CD4-positive, alpha-beta T cell (primary cell): ENCODE data around the gene SERPINE2. TPM values are rescaled to one million over a fixed set of nuclear protein-coding genes. Genes with fewer than 3 reads are reported as not detected.

Source experiments
- ATAC-seq: fragments of 200-7000 bp; cut with Tn5 transposase; one replicate; pipeline ENCODE4 v1.10.0; 2022; ENCODE audit warnings: mild to moderate bottlenecking; ENCODE audit not compliant: poor library complexity
- CTCF ChIA-PET: fragments of 350-600 bp; sonication (Branson Sonifier 250); formaldehyde crosslinking; loops from one replicate; lab custom pipeline; 2021; ENCODE audit warnings: antibody characterized with exemption, inconsistent platforms; lab: Charles Lee
- POLR2A ChIA-PET: fragments of 350-600 bp; sonication (Branson Sonifier 250); formaldehyde crosslinking; loops from one replicate; lab custom pipeline; 2021; ENCODE audit warnings: antibody characterized with exemption, inconsistent platforms; lab: Charles Lee
- DNase-seq, 14 experiments: peaks; one replicate each; pipeline ENCODE4 v3.0.0-alpha.2; 2013 to 2020; ENCODE audit warnings: mixed read lengths in 2 of 14
- H3K27ac ChIP-seq, 2 donors: one replicate each; pipeline versions ENCODE4 v1.5.1 to v1.7.0; 2013; ENCODE audit warnings: low read length in 2 of 2, low read depth in 1 of 2, mild to moderate bottlenecking in 1 of 2
- H3K27me3 ChIP-seq, 2 experiments: 1 replicate in 1 of 2; 2 replicates in 1 of 2; pipeline versions ENCODE4 v1.6.1 to v1.7.0; 2013; ENCODE audit warnings: low read length in 2 of 2, control low read depth in 1 of 2, mild to moderate bottlenecking in 1 of 2, moderate library complexity in 1 of 2; ENCODE audit not compliant: insufficient read depth in 2 of 2, control insufficient read depth in 1 of 2
- H3K36me3 ChIP-seq: one replicate; pipeline ENCODE4 v1.6.1; 2013; ENCODE audit warnings: low read length, control low read depth; ENCODE audit not compliant: insufficient read depth
- H3K4me1 ChIP-seq: one replicate; pipeline ENCODE4 v1.6.1; 2013; ENCODE audit warnings: low read length, control low read depth; ENCODE audit not compliant: insufficient read depth
- H3K4me3 ChIP-seq: one replicate; pipeline ENCODE4 v1.5.1; 2013; ENCODE audit warnings: mild to moderate bottlenecking, low read length, moderate library complexity
- H3K9me3 ChIP-seq, 2 experiments: 1 replicate in 1 of 2; 2 replicates in 1 of 2; pipeline versions ENCODE4 v1.6.1 to v1.7.0; 2013; ENCODE audit warnings: low read length in 2 of 2, mild to moderate bottlenecking in 2 of 2, control low read depth in 1 of 2, moderate library complexity in 1 of 2; ENCODE audit not compliant: control insufficient read depth in 1 of 2, insufficient read depth in 1 of 2
- H3K27ac Mint-ChIP-seq: one replicate; pipeline ENCODE4 v1.8.0; 2020; ENCODE audit warnings: mixed read lengths
- H3K27me3 Mint-ChIP-seq: one replicate; pipeline ENCODE4 v1.8.0; 2021; ENCODE audit warnings: mixed read lengths
- H3K36me3 Mint-ChIP-seq: one replicate; pipeline ENCODE4 v1.8.0; 2021; ENCODE audit warnings: low read depth, mixed read lengths
- H3K4me1 Mint-ChIP-seq: one replicate; pipeline ENCODE4 v1.8.0; 2021; ENCODE audit warnings: low read depth, mixed read lengths
- H3K4me3 Mint-ChIP-seq: one replicate; pipeline ENCODE4 v1.8.0; 2020; ENCODE audit warnings: mild to moderate bottlenecking, mixed read lengths
- H3K9me3 Mint-ChIP-seq: one replicate; pipeline ENCODE4 v1.8.0; 2020; ENCODE audit warnings: mixed read lengths
- CTCF ChIP-seq: fragments of 200-600 bp; IDR thresholded peaks from one replicate; pipeline ENCODE4 v1.8.0; 2022; ENCODE audit warnings: antibody characterized with exemption, mild to moderate bottlenecking
- intact Hi-C, 2 experiments: fragments of 100-400 bp; cut with DNase I in 1 of 2; cut with micrococcal nuclease in 1 of 2; formaldehyde crosslinking; loops; one replicate each; pipeline versions ENCODE4 v1.15.1 to v1.9.0; 2023 to 2025; cut with DNase I, micrococcal nuclease
- total RNA-seq, 174 experiments: library from RNA in 2 of 174; stranded (reverse) in 2 of 174; gene quantifications; one replicate each; pipeline ENCODE4 v1.2.3 and lab custom pipeline; 2021 to 2026

The SERPINE2 gene
- total RNA-seq, 2 experiments from 2014 or later = 5.1 to 7.3 TPM

- Mint-ChIP-seq H3K4me3 (no peak overlapping the region), H3K9me3 (no peaks in the 10 kb centered on the region), H3K4me1 (no peaks in the 10 kb centered on the region), H3K36me3 (no peaks in the 10 kb centered on the region), H3K27me3 (no peaks in the 10 kb centered on the region), H3K27ac (no peak overlapping the region)
- ATAC-seq = peak; percentile 78
- no peaks in the 10 kb centered on the region for H3K27me3 ChIP-seq
- no peaks in the 10 kb centered on the region for H3K9me3 ChIP-seq
- no peaks in the 10 kb centered on the region for H3K36me3 ChIP-seq
- peak; percentile 76 for TF ChIP-seq CTCF
- ChIA-PET POLR2A (interaction anchor here (0.8 to 1.5 kb wide), 4 partner anchors 9 to 290 kb away, joined by 3 to 6 read pairs (median 4); no protein-coding TSS in a partner anchor), CTCF (interaction anchor here (0.7 to 3.4 kb wide), 13 partner anchors 10 to 292 kb away, joined by 3 to 18 read pairs (median 4); partner anchors contain the start of gene SERPINE2)
- no peak overlapping the region for H3K4me3 ChIP-seq
- H3K4me1 ChIP-seq = no peaks in the 10 kb centered on the region
- peak; percentile 32 to 82 (median 50) for DNase-seq
- H3K27ac ChIP-seq = no peak overlapping the region
- intact Hi-C loops = loop anchor here (1.0 to 10.0 kb wide), 6 partner anchors 23 to 661 kb away; no protein-coding TSS in a partner anchor
Measured at GRCh38 chr2:223993634-223994232, 45.4 kb downstream of the SERPINE2 start.

GRCh38 chr2:223991611-223992010 is 47.5 kb downstream of the SERPINE2 start:
- TF ChIP-seq CTCF = no peak
- POLR2A ChIA-PET = no interaction called here
- no peaks in the 10 kb centered on the region for H3K4me1 Mint-ChIP-seq
- H3K9me3 ChIP-seq = no peaks in the 10 kb centered on the region
- H3K27me3 Mint-ChIP-seq = peaks cover 8% of the 10 kb centered on the region
- H3K4me3 Mint-ChIP-seq = no peak overlapping the region
- no peak for ATAC-seq
- no peaks in the 10 kb centered on the region for H3K4me1 ChIP-seq
- H3K27ac ChIP-seq = no peak overlapping the region
- no peaks in the 10 kb centered on the region for H3K9me3 Mint-ChIP-seq
- H3K4me3 ChIP-seq = no peak overlapping the region
- no peak overlapping the region for H3K27ac Mint-ChIP-seq
- no peaks in the 10 kb centered on the region for H3K27me3 ChIP-seq
- H3K36me3 Mint-ChIP-seq = no peaks in the 10 kb centered on the region
- intact Hi-C loops = loop anchor here (2.0 to 10.0 kb wide), 3 partner anchors 51 to 663 kb away; no protein-coding TSS in a partner anchor
- CTCF ChIA-PET = interaction anchor here (1.0 to 3.4 kb wide), 2 partner anchors 21 to 293 kb away, joined by 3 to 17 read pairs; no protein-coding TSS in a partner anchor
- no peak for DNase-seq
- H3K36me3 ChIP-seq = no peaks in the 10 kb centered on the region

DNA sequence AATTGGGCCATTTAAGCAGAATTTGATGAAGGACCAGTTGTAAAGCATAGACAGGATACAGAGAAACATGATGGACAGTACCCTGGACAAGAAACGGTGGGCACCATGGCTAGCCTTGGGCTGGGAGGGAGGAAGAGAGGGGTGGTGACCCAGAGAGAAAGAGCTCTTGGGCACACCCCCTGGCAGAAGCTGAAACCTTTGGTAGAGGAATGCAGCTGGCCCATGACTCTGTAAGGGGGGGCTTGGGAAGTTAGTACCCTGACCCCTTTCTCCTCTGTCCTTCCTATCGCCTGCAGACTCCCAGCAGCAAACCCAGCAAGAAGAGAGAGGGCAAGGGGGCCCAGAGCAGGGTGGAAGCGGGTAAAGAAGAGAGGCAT is 49.2 kb downstream of the SERPINE2 start:
- H3K27me3 ChIP-seq = no peaks in the 10 kb centered on the region
- Mint-ChIP-seq H3K27ac (no peak overlapping the region), H3K9me3 (no peaks in the 10 kb centered on the region), H3K4me3 (no peak overlapping the region), H3K36me3 (peaks cover under 1% of the 10 kb centered on the region), H3K4me1 (no peaks in the 10 kb centered on the region), H3K27me3 (peaks cover 18% of the 10 kb centered on the region)
- no peak overlapping the region for H3K27ac ChIP-seq
- intact Hi-C loops = loop anchor here (5.0 to 10.0 kb wide), 2 partner anchors 52 to 665 kb away; no protein-coding TSS in a partner anchor
- no peak for TF ChIP-seq CTCF
- H3K36me3 ChIP-seq = no peaks in the 10 kb centered on the region
- CTCF ChIA-PET = no interaction called here
- no peaks in the 10 kb centered on the region for H3K4me1 ChIP-seq
- H3K9me3 ChIP-seq = no peaks in the 10 kb centered on the region
- DNase-seq = no peak
- POLR2A ChIA-PET = no interaction called here
- ATAC-seq = no peak
- H3K4me3 ChIP-seq = no peak overlapping the region
